Measurements from ENCODE around the gene CLMP. TPM values are rescaled to one million over a fixed set of nuclear protein-coding genes. Genes with fewer than 3 reads are reported as not detected.

The CLMP gene
- total and polyA plus RNA-seq, 9 donors, result 11.9 to 70.5 (median 25.3) TPM

- intact Hi-C loops (cut with DNase I), result no loop called here
- DNase-seq, result peak in 1 of 5 donors; percentile 42
- no peaks in the 10 kb centered on the region for H3K36me3 ChIP-seq
- WGBS, 3 donors, result 28 to 47% (median 40%) methylated on average over 9 of the region's 9 CpGs
- no peaks in the 10 kb centered on the region for H3K9me3 ChIP-seq
- no peak overlapping the region for H3K4me3 ChIP-seq
- no peak for TF ChIP-seq CTCF (IDR thresholded peaks at IDR 0.05)
- TF ChIP-seq POLR2A (IDR thresholded peaks at IDR 0.05), result no peak
- no peak for TF ChIP-seq EP300 (IDR thresholded peaks at IDR 0.05)
- H3K27ac ChIP-seq, result peak overlapping the region in 1 of 2 donors; percentile 17
- no peaks in the 10 kb centered on the region for H3K27me3 ChIP-seq
- H3K4me1 ChIP-seq (ENCODE audit: insufficient read depth), result peaks cover 6% of the 10 kb centered on the region
Measured at GRCh38 chr11:123145661-123146060, 49.4 kb downstream of the CLMP start.

- DNase-seq, result peak; percentile 35 to 57 (median 49)
- peak overlapping the region in 1 of 2 donors; percentile 17 for H3K27ac ChIP-seq
- H3K4me1 ChIP-seq (ENCODE audit: insufficient read depth), result peaks cover 6% of the 10 kb centered on the region
- H3K4me3 ChIP-seq, result no peak overlapping the region
- intact Hi-C loops (cut with DNase I), result no loop called here
- H3K9me3 ChIP-seq, result no peaks in the 10 kb centered on the region
- H3K36me3 ChIP-seq, result no peaks in the 10 kb centered on the region
- no peak for TF ChIP-seq POLR2A (IDR thresholded peaks at IDR 0.05)
- TF ChIP-seq CTCF (IDR thresholded peaks at IDR 0.05), result no peak
- TF ChIP-seq EP300 (IDR thresholded peaks at IDR 0.05), result no peak
- WGBS, 3 donors, result 19 to 25% (median 23%) methylated on average over 13 of the region's 13 CpGs
- H3K27me3 ChIP-seq, result no peaks in the 10 kb centered on the region
Measured at GRCh38 chr11:123145220-123145619, 49.8 kb downstream of the CLMP start.

- Histone ChIP-seq H3K27ac (no peak overlapping the region), H3K36me3 (no peaks in the 10 kb centered on the region), H3K4me3 (no peak overlapping the region), H3K27me3 (no peaks in the 10 kb centered on the region), H3K9me3 (no peaks in the 10 kb centered on the region), H3K4me1 (ENCODE audit: insufficient read depth) (peaks cover 6% of the 10 kb centered on the region)
- DNase-seq, result no peak
- TF ChIP-seq CTCF (IDR thresholded peaks at IDR 0.05), result no peak
- no peak for TF ChIP-seq POLR2A (IDR thresholded peaks at IDR 0.05)
- no peak for TF ChIP-seq EP300 (IDR thresholded peaks at IDR 0.05)
- intact Hi-C loops (cut with DNase I), result no loop called here
- 88 to 89% (median 88%) methylated on average over 3 of the region's 3 CpGs for WGBS, 3 donors
Measured at GRCh38 chr11:123144707-123145106, 50.3 kb downstream of the CLMP start.

GRCh38 chr11:123143921-123144320, 51.1 kb downstream of the CLMP start:
- no peak for DNase-seq
- H3K4me3 ChIP-seq, result no peak overlapping the region
- intact Hi-C loops (cut with DNase I), result no loop called here
- peaks cover 6% of the 10 kb centered on the region for H3K4me1 ChIP-seq (ENCODE audit: insufficient read depth)
- no peaks in the 10 kb centered on the region for H3K36me3 ChIP-seq
- TF ChIP-seq CTCF (IDR thresholded peaks at IDR 0.05), result no peak
- TF ChIP-seq EP300 (IDR thresholded peaks at IDR 0.05), result no peak
- no peak for TF ChIP-seq POLR2A (IDR thresholded peaks at IDR 0.05)
- H3K27ac ChIP-seq, result no peak overlapping the region
- no peaks in the 10 kb centered on the region for H3K27me3 ChIP-seq
- 97% methylated on average over 2 of the region's 2 CpGs for WGBS, 3 donors
- no peaks in the 10 kb centered on the region for H3K9me3 ChIP-seq

Data from ovary (tissue), 9 donors.